ENCODE data around the gene THSD4. TPM values are rescaled to one million over a fixed set of nuclear protein-coding genes. Genes with fewer than 3 reads are reported as not detected.

The THSD4 gene
- total RNA-seq, 1 donor from 2014 or later, result 66.8 TPM

GRCh38 chr15:71118881-71119632, 3.8 kb downstream of the THSD4 start:
- TF ChIP-seq POLR2A (IDR thresholded peaks at IDR 0.05) (no peak), POLR2AphosphoS5 (IDR thresholded peaks at IDR 0.05; ENCODE audit: insufficient read depth in 1 of 2, low read depth in 1 of 2) (no peak)
- TF ChIP-seq, protein P1, sequence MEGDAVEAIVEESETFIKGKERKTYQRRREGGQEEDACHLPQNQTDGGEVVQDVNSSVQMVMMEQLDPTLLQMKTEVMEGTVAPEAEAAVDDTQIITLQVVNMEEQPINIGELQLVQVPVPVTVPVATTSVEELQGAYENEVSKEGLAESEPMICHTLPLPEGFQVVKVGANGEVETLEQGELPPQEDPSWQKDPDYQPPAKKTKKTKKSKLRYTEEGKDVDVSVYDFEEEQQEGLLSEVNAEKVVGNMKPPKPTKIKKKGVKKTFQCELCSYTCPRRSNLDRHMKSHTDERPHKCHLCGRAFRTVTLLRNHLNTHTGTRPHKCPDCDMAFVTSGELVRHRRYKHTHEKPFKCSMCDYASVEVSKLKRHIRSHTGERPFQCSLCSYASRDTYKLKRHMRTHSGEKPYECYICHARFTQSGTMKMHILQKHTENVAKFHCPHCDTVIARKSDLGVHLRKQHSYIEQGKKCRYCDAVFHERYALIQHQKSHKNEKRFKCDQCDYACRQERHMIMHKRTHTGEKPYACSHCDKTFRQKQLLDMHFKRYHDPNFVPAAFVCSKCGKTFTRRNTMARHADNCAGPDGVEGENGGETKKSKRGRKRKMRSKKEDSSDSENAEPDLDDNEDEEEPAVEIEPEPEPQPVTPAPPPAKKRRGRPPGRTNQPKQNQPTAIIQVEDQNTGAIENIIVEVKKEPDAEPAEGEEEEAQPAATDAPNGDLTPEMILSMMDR (IDR thresholded peaks at IDR 0.05), result no peak
- Histone ChIP-seq H3K4me1 (peaks cover 42% of the 10 kb centered on the region), H3K36me3 (no peaks in the 10 kb centered on the region), H3K27me3 (no peaks in the 10 kb centered on the region), H3K27ac (no peak overlapping the region), H3K4me3 (no peak overlapping the region), H3K9me3 (no peaks in the 10 kb centered on the region)
- intact Hi-C loops (cut with DNase I), result loop anchor here (5.0 kb wide), 1 partner anchor 323 kb away; no protein-coding TSS in a partner anchor
- DNase-seq (ENCODE audit: extremely low spot score in 2 of 2), result no peak

DNA sequence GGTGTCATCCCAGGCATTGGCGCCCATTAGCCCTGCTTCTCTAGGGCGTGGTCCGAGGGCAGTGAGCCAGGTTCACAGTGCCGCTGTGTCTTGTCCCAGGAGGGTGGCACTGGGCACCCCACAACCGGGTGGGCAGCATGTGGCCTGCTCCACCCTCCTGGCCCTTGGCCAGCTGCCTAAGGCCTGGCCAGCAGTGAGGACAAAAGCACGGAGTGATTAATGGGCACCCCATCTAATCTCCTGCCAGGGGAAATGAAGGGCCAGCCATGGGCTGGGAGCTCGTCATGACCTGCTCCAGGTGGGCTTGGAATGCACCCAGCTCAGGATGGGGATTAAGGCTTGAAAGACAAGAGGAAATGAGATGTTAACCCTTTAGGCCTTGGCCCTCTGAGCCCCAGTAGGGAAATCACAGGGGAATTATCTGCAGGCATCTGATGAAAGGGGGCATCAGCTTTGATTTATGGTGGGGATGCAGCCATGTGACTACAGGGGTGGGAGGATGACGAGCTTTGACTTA, 5.2 kb downstream of the THSD4 start:
- intact Hi-C loops (cut with DNase I), result no loop called here
- H3K27ac ChIP-seq, result no peak overlapping the region
- H3K27me3 ChIP-seq, result no peaks in the 10 kb centered on the region
- DNase-seq (ENCODE audit: extremely low spot score in 2 of 2), result peak in 1 of 2 donors; percentile 67
- H3K9me3 ChIP-seq, result no peaks in the 10 kb centered on the region
- no peak overlapping the region for H3K4me3 ChIP-seq
- peaks cover 46% of the 10 kb centered on the region for H3K4me1 ChIP-seq
- H3K36me3 ChIP-seq, result no peaks in the 10 kb centered on the region
- TF ChIP-seq POLR2AphosphoS5 (IDR thresholded peaks at IDR 0.05; ENCODE audit: insufficient read depth in 1 of 2, low read depth in 1 of 2) (no peak), POLR2A (IDR thresholded peaks at IDR 0.05) (no peak)
- TF ChIP-seq, protein P1 (IDR thresholded peaks at IDR 0.05), result no peak

GRCh38 chr15:71121442-71121841, 6.2 kb downstream of the THSD4 start:
- Histone ChIP-seq H3K9me3 (no peaks in the 10 kb centered on the region), H3K27me3 (no peaks in the 10 kb centered on the region), H3K4me1 (peaks cover 49% of the 10 kb centered on the region), H3K36me3 (no peaks in the 10 kb centered on the region), H3K27ac (no peak overlapping the region), H3K4me3 (no peak overlapping the region)
- TF ChIP-seq POLR2AphosphoS5 (IDR thresholded peaks at IDR 0.05; ENCODE audit: insufficient read depth in 1 of 2, low read depth in 1 of 2) (no peak), POLR2A (IDR thresholded peaks at IDR 0.05) (no peak)
- TF ChIP-seq, protein P1 (IDR thresholded peaks at IDR 0.05), result no peak
- intact Hi-C loops (cut with DNase I), result no loop called here
- no peak for DNase-seq (ENCODE audit: extremely low spot score in 2 of 2)

DNA sequence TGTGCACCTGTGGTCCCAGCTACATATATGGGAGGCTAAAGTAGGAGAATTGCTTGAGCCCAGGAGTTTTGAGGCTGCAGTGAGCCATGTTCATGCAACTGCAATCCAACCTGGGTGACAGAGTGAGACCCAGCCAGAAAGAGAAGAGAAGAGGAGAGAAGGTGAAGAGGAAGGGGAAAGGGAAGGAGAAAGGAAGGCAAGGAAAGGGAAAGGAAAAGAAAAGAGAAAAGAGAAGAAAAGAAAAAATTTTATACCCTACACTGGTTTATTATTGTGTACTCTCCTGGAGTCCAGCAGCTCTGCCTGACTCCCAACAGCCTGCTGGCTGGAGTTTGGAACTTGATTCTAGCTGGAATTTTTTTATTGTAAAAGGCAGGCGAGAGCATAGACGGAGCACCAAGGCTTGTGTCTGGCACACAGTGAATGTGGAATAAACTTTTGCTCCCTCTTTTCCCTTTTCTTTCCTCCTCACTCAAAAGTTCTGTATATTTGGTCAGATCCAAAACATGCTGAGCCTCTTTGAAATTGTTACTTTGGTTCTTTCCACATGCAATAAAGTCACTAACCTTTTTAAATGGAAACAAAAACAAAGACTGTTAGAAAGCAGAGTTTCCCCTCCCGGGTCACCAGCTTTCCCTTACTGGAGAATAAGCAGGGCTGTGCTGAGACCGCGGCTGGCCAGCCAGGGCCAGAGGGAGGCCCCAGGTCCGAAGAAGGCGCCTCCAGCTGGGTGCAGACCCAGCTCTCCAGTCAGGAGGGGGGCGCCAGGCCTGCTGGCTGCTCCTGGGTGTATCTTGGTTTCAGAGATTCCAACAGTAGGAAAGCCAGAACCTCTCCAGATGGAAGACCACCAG, 9.9 kb downstream of the THSD4 start:
- H3K4me3 ChIP-seq, result no peak overlapping the region
- H3K27ac ChIP-seq, result peak overlapping the region; percentile 68
- peak in 1 of 2 donors; percentile 6 for DNase-seq (ENCODE audit: extremely low spot score in 2 of 2)
- peaks cover 38% of the 10 kb centered on the region for H3K4me1 ChIP-seq
- no peaks in the 10 kb centered on the region for H3K9me3 ChIP-seq
- no peaks in the 10 kb centered on the region for H3K36me3 ChIP-seq
- H3K27me3 ChIP-seq, result no peaks in the 10 kb centered on the region
- intact Hi-C loops (cut with DNase I), result no loop called here
- TF ChIP-seq POLR2AphosphoS5 (IDR thresholded peaks at IDR 0.05; ENCODE audit: insufficient read depth in 1 of 2, low read depth in 1 of 2), result no peak
- TF ChIP-seq, protein P1 (IDR thresholded peaks at IDR 0.05), result peak in 1 of 3 experiments; percentile 11
- TF ChIP-seq POLR2A (IDR thresholded peaks at IDR 0.05), result no peak
